Stimulated activated naive B cell treated with anti-CD40 and anti-IgM and Interleukin-4, amounts not matched to agents 10 μg/mL and 1 μg/mL and 100 μg/mL, for 72 hours (primary cell): Measurements from ENCODE around the gene ZNF581.
A peak's percentile ranks its signal among the peaks of the same experiment; 100 is the strongest.

Experiments
- ATAC-seq, 2 donors: fragments of 150-1000 bp; cut with Tn5 transposase; replicated peaks; 2 replicates each; pipeline ENCODE4 v1.10.0; 2021; ENCODE audit warnings: moderate library complexity in 1 of 2
- DNase-seq: peaks from one replicate; pipeline ENCODE4 v3.0.0; 2021
- H3K27ac Mint-ChIP-seq: one replicate; pipeline ENCODE4 v1.8.0; 2022; ENCODE audit warnings: mild to moderate bottlenecking, mixed read lengths
- H3K27me3 Mint-ChIP-seq, 2 donors: one replicate each; pipeline ENCODE4 v1.8.0; 2022; ENCODE audit warnings: mixed read lengths in 2 of 2
- H3K36me3 Mint-ChIP-seq, 2 donors: one replicate each; pipeline ENCODE4 v1.8.0; 2022; ENCODE audit warnings: mixed read lengths in 2 of 2, mild to moderate bottlenecking in 1 of 2
- H3K4me1 Mint-ChIP-seq, 2 donors: one replicate each; pipeline ENCODE4 v1.8.0; 2022; ENCODE audit warnings: mixed read lengths in 2 of 2, mild to moderate bottlenecking in 1 of 2
- H3K4me3 Mint-ChIP-seq, 2 donors: one replicate each; pipeline ENCODE4 v1.8.0; 2022; ENCODE audit warnings: mild to moderate bottlenecking in 2 of 2, mixed read lengths in 2 of 2, moderate library complexity in 1 of 2
- H3K9me3 Mint-ChIP-seq, 2 donors: one replicate each; pipeline ENCODE4 v1.8.0; 2022; ENCODE audit warnings: mixed read lengths in 2 of 2, mild to moderate bottlenecking in 1 of 2

The ZNF581 gene

GRCh38 chr19:55603581-55604292 is 39.7 kb upstream of the ZNF581 start:
- peaks cover 3% of the 10 kb centered on the region in 2 donors for H3K9me3 Mint-ChIP-seq
- peak overlapping the region; percentile 94 to 95 for H3K4me3 Mint-ChIP-seq
- H3K27me3 Mint-ChIP-seq = no peaks in the 10 kb centered on the region
- peak overlapping the region; percentile 99 for H3K27ac Mint-ChIP-seq
- DNase-seq (no peak), ATAC-seq (no peak)
- peaks cover 12 to 29% of the 10 kb centered on the region in 2 donors for H3K36me3 Mint-ChIP-seq
- peaks cover 44 to 61% of the 10 kb centered on the region in 2 donors for H3K4me1 Mint-ChIP-seq

GRCh38 chr19:55605207-55605636 is 38.2 kb upstream of the ZNF581 start:
- peaks cover 0 to 2% of the 10 kb centered on the region in 2 donors for H3K9me3 Mint-ChIP-seq
- H3K27ac Mint-ChIP-seq = peak overlapping the region; percentile 99
- ATAC-seq (peak; percentile 79 to 84), DNase-seq (peak; percentile 99)
- H3K27me3 Mint-ChIP-seq = no peaks in the 10 kb centered on the region
- H3K4me1 Mint-ChIP-seq = peaks cover 50 to 68% of the 10 kb centered on the region in 2 donors
- H3K36me3 Mint-ChIP-seq = peaks cover 20 to 37% of the 10 kb centered on the region in 2 donors
- H3K4me3 Mint-ChIP-seq = peak overlapping the region; percentile 94 to 95

- H3K27me3 Mint-ChIP-seq = no peaks in the 10 kb centered on the region
- peaks cover 0 to 2% of the 10 kb centered on the region in 2 donors for H3K9me3 Mint-ChIP-seq
- H3K4me3 Mint-ChIP-seq = peak within 1 kb of the TSS; percentile 94 to 99
- DNase-seq = peak; percentile 73
- peak; percentile 41 to 52 for ATAC-seq
- H3K4me1 Mint-ChIP-seq = peaks cover 54 to 71% of the 10 kb centered on the region in 2 donors
- H3K27ac Mint-ChIP-seq = peak within 1 kb of the TSS; percentile 99
- H3K36me3 Mint-ChIP-seq = peaks cover 23 to 43% of the 10 kb centered on the region in 2 donors
Measured at GRCh38 chr19:55605637-55606470, 37.6 kb upstream of the ZNF581 start, which contains the start of gene ZNF865. Gene ZNF865, plus strand, starts transcription at chr19:55605647. Its CDS starts 7,972 bp downstream, at chr19:55613619.

- DNase-seq (no peak), ATAC-seq (no peak)
- Mint-ChIP-seq H3K4me1 (peaks cover 55 to 72% of the 10 kb centered on the region in 2 donors), H3K27me3 (no peaks in the 10 kb centered on the region), H3K27ac (peak overlapping the region; percentile 98), H3K9me3 (peaks cover 0 to 2% of the 10 kb centered on the region in 2 donors), H3K4me3 (peak overlapping the region; percentile 94 to 99), H3K36me3 (peaks cover 24 to 45% of the 10 kb centered on the region in 2 donors)
Measured at GRCh38 chr19:55606471-55606787, 37.0 kb upstream of the ZNF581 start.

- ATAC-seq (no peak), DNase-seq (no peak)
- peak overlapping the region; percentile 94 to 99 for H3K4me3 Mint-ChIP-seq
- peaks cover 0 to 2% of the 10 kb centered on the region in 2 donors for H3K9me3 Mint-ChIP-seq
- peaks cover 55 to 72% of the 10 kb centered on the region in 2 donors for H3K4me1 Mint-ChIP-seq
- H3K27ac Mint-ChIP-seq = peak overlapping the region; percentile 98
- peaks cover 24 to 45% of the 10 kb centered on the region in 2 donors for H3K36me3 Mint-ChIP-seq
- no peaks in the 10 kb centered on the region for H3K27me3 Mint-ChIP-seq
Measured at GRCh38 chr19:55606817-55607216, 36.6 kb upstream of the ZNF581 start.

GRCh38 chr19:55609326-55609725 is 34.1 kb upstream of the ZNF581 start:
- no peak overlapping the region for H3K27ac Mint-ChIP-seq
- peaks cover 33 to 56% of the 10 kb centered on the region in 2 donors for H3K36me3 Mint-ChIP-seq
- no peaks in the 10 kb centered on the region for H3K9me3 Mint-ChIP-seq
- H3K4me1 Mint-ChIP-seq = peaks cover 62 to 77% of the 10 kb centered on the region in 2 donors
- H3K4me3 Mint-ChIP-seq = no peak overlapping the region
- ATAC-seq (no peak), DNase-seq (no peak)
- no peaks in the 10 kb centered on the region for H3K27me3 Mint-ChIP-seq

GRCh38 chr19:55611300-55611982 is 32.0 kb upstream of the ZNF581 start:
- DNase-seq (no peak), ATAC-seq (peak; percentile 28 to 42)
- H3K36me3 Mint-ChIP-seq = peaks cover 34 to 53% of the 10 kb centered on the region in 2 donors
- H3K9me3 Mint-ChIP-seq = no peaks in the 10 kb centered on the region
- no peaks in the 10 kb centered on the region for H3K27me3 Mint-ChIP-seq
- peak overlapping the region; percentile 82 for H3K27ac Mint-ChIP-seq
- peaks cover 50 to 65% of the 10 kb centered on the region in 2 donors for H3K4me1 Mint-ChIP-seq
- peak overlapping the region; percentile 33 to 55 for H3K4me3 Mint-ChIP-seq

- Mint-ChIP-seq H3K9me3 (no peaks in the 10 kb centered on the region), H3K27ac (peak overlapping the region; percentile 82), H3K27me3 (no peaks in the 10 kb centered on the region), H3K36me3 (peaks cover 38 to 53% of the 10 kb centered on the region in 2 donors), H3K4me3 (peak overlapping the region; percentile 33 to 55), H3K4me1 (peaks cover 43 to 58% of the 10 kb centered on the region in 2 donors)
- ATAC-seq (peak; percentile 82 to 90), DNase-seq (no peak)
Measured at GRCh38 chr19:55611983-55612645, 31.3 kb upstream of the ZNF581 start.

- no peak overlapping the region for H3K27ac Mint-ChIP-seq
- H3K9me3 Mint-ChIP-seq = no peaks in the 10 kb centered on the region
- ATAC-seq (no peak), DNase-seq (no peak)
- peaks cover 37 to 45% of the 10 kb centered on the region in 2 donors for H3K4me1 Mint-ChIP-seq
- peaks cover 41 to 52% of the 10 kb centered on the region in 2 donors for H3K36me3 Mint-ChIP-seq
- no peaks in the 10 kb centered on the region for H3K27me3 Mint-ChIP-seq
- no peak overlapping the region for H3K4me3 Mint-ChIP-seq
Measured at GRCh38 chr19:55613396-55613795, 30.1 kb upstream of the ZNF581 start.

GRCh38 chr19:55613930-55614710 is 29.3 kb upstream of the ZNF581 start:
- Mint-ChIP-seq H3K9me3 (no peaks in the 10 kb centered on the region), H3K36me3 (peaks cover 43 to 55% of the 10 kb centered on the region in 2 donors), H3K27ac (no peak overlapping the region), H3K27me3 (no peaks in the 10 kb centered on the region), H3K4me3 (no peak overlapping the region), H3K4me1 (peaks cover 35 to 41% of the 10 kb centered on the region in 2 donors)
- ATAC-seq (no peak), DNase-seq (no peak)

GRCh38 chr19:55614711-55615542 is 28.5 kb upstream of the ZNF581 start:
- Mint-ChIP-seq H3K36me3 (peaks cover 35 to 47% of the 10 kb centered on the region in 2 donors), H3K27me3 (no peaks in the 10 kb centered on the region), H3K9me3 (no peaks in the 10 kb centered on the region), H3K27ac (no peak overlapping the region), H3K4me3 (no peak overlapping the region), H3K4me1 (peaks cover 29 to 34% of the 10 kb centered on the region in 2 donors)
- DNase-seq (no peak), ATAC-seq (no peak)

GRCh38 chr19:55615543-55616394 is 27.7 kb upstream of the ZNF581 start:
- Mint-ChIP-seq H3K9me3 (no peaks in the 10 kb centered on the region), H3K27me3 (no peaks in the 10 kb centered on the region), H3K36me3 (peaks cover 36 to 47% of the 10 kb centered on the region in 2 donors), H3K4me3 (no peak overlapping the region), H3K4me1 (peaks cover 24 to 33% of the 10 kb centered on the region in 2 donors), H3K27ac (no peak overlapping the region)
- ATAC-seq (no peak), DNase-seq (no peak)
